Glomerular endothelial cell (primary cell): ENCODE measurements around the gene SUSD3. TPM values are rescaled to one million over a fixed set of nuclear protein-coding genes. Genes with fewer than 3 reads are reported as not detected.
"Not testable (repeated sequence)": the region's sequence is repeated elsewhere in the genome, so short reads cannot be mapped to it uniquely, and the experiment has no call there.

Experiments
- DNase-seq: peaks from one replicate; pipeline ENCODE4 v3.0.0-alpha.2; 2011; ENCODE audit warnings: low read depth, low spot score; ENCODE audit errors: extremely low read depth
- total RNA-seq: library from RNA; depleted of rRNA; stranded (reverse); fragments of >200 nt; gene quantifications from 2 replicates; pipeline ENCODE4 v1.2.3, GENCODE V29; 2015

The SUSD3 gene
- total RNA-seq, result not detected in 2 replicates

GRCh38 chr9:93058355-93059010 is at the start of gene SUSD3:
Gene SUSD3, plus strand, starts transcription at chr9:93058701. Its CDS starts 42 bp downstream, at chr9:93058743.
- no peak for DNase-seq

- no peak for DNase-seq
Measured at GRCh38 chr9:93009337-93010015, 49.0 kb upstream of the SUSD3 start.

- DNase-seq, result no peak
Measured at GRCh38 chr9:93010056-93010455, 48.4 kb upstream of the SUSD3 start.

DNA sequence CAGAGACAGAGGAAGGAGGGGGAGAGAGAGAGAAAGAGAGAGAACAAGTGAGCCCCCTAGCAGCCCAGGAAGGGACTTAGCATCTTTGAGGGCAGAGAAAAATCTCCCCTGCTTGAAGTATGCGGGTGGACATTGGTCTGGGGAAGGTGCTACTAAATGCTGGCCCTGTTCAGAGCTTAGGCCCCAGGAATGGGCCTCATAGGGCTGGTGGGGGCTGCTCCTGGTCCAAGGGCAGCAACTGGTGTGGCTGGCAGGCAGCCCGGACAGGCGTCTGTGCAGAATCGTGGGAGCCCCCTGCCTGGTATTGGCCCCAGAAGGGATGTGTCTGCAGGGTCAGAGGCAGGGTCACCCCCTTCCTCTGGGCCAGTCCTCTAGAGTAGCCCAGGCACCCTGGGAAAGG is 47.8 kb upstream of the SUSD3 start:
- DNase-seq, result no peak

- DNase-seq, result no peak
Measured at GRCh38 chr9:93011114-93011513, 47.4 kb upstream of the SUSD3 start.

DNA sequence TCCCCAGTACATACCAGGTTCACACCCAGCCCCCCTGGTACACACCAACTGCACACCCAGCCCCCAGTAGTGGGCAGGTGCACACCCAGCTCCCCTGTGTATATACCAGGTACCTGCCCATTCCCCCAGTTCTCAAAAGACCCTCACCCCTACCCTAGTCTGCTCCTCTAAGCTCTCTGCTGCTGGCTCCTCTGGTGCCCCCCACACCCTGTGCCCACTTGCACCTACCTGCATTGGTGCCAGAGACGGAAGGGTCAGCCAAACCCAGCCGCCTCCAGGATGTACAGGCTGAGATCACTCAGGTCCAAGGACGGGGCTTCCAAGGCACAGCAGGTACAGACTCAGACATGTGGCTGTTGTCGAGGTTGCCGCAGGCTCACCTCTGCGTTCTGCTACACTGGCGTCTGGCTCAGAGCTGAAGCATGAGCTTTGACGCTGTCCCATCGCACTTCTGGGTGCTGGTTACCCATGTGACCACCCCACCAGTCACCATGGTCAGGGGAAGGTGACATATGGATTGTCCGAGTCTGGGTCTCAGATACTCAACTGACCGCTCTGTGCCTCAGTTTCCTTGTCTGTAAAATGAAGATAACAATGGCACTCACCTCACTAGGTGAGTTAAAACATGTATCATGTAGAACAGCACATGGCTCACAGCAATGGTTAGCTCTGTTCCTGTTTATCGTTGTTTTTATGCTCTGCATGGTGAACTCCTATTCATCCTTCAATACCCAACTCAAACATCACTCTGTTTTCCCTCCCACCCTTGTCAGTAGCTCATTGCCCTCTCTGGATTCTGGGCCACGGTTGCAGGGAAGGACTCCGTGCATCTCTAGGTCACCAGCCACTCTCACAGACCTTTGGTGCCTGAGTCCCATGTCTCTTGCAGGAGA is 45.3 kb upstream of the SUSD3 start:
- no peak for DNase-seq

DNA sequence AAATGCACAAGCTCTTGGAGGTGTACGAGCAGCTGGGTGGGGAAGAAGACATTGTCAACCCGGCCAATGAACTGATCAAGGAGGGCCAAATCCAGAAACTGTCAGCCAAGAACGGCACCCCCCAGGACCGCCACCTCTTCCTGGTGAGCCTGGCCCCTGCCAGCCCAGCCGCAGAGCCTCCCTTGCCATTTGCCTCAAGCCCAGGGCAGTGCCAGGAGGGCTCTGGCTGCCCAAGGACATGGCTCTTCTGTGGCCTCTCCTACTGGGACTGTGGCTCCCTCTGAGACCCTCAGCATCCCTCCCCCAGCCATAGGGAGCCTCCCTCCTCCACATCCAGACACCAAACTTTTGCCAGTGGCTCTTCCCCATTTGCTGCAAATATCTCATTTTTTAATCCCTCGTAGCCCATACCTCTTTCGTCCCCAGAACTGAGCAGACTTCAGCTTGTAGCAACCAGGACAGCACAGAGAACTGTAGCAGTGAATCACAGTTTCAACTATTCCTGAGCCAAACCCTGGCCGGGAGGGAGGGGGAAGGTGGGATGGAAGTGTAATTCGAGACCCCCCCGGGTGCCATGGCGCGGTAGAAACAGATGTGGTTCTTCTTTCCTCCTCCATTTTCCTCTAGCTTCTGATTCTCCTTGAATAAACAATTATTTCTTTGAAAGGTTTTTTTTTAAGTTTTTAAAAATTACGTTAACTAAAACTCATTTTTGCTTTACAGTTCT is 44.5 kb upstream of the SUSD3 start:
- no peak for DNase-seq

GRCh38 chr9:93015190-93015589 is 43.3 kb upstream of the SUSD3 start:
- not testable (repeated sequence) for DNase-seq

GRCh38 chr9:93017621-93018020 is 40.9 kb upstream of the SUSD3 start:
- no peak for DNase-seq

DNA sequence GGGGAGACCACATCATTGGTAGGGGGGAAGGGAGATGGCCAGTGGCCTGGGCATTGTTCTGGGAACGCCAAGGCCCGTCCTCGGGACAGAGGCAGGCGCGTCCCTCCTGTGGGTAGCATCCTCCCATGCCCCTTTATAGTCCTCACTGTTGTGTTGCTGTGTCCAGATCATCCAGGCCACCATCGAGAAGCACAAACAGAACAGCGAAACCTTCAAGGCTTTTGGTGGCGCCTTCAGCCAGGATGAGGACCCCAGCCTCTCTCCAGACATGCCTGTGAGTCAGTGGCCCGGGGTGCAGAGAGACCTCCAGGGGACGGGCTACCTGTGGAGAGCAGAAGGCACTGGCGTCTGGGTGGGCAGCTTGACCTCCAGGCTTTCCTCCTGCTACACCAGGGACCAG is 38.4 kb upstream of the SUSD3 start:
- no peak for DNase-seq

DNA sequence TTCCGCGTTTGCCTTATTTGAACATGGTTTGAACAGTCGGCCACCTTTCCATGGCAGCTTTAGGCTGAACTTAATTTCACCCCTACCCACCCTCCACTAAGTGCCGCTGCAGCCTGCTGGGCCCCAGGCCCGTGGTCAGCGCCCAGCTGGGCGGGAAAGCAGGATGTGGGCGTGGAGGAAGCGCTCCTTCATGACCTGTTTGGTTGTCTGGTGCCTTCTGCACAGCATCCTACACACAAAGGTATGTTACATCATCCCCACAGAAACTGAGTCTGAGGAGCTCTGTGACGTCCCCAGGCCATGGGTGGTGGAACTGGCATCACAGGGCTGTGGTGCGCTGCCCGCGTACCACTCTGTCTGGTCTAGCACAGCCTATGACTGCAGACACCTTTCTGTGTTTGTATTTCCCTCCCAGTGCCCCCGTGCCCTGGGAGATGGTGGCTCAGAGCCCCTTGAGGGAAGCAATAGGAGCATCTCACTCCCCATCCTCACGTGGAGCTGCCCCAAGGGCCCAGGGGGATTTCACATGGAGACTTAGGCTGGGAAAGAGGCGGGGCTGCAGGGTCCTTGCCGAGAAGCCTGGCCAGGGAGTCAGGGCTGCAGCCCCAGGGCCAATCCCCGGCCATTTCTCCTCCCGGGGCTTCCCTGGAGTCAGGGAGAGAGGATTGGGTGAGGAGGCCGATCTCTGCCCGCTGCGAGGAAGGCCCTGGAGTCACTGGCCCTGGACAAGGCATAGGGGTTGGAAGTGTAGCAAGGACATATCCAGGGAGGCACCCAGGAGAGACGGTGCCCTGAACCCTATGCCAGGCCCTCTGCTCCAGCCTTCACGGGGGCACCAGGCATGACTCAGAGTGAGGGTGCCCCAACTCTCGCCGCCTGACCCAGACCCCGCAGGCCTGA is 37.5 kb upstream of the SUSD3 start:
- DNase-seq, result no peak

- DNase-seq, result no peak
Measured at GRCh38 chr9:93022066-93022465, 36.4 kb upstream of the SUSD3 start.

- DNase-seq, result no peak
Measured at GRCh38 chr9:93022721-93023520, 35.6 kb upstream of the SUSD3 start.

DNA sequence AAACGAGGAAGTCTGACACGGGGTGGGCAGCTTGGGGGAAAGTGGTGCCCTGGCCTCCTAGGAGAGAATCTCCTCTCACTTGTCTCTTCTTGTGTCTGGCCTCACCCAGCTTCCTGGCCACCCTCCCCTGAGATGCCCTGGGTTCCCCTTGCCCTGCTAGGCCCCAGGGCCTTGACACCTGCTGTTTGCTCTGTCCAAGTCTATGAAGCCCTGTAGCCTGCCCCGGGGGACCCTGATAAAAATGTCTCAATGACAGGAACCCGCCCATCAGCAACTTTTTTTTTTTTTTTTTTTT is 35.0 kb upstream of the SUSD3 start:
- no peak for DNase-seq

DNA sequence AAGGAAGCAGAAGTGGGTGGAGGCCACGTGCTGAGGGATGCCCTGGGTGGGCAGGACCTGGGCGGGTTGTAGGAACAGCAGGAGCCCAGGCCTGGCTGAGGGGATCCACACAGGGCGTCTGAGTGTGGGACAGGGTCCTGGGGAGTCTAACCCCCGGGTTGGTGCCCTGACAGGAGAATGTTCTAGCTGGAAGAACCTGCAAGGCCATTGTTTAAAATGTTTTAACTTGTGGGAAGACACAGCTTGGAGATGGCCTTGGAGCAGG is 33.9 kb upstream of the SUSD3 start:
- no peak for DNase-seq

GRCh38 chr9:93024986-93025630 is 33.4 kb upstream of the SUSD3 start:
- no peak for DNase-seq

GRCh38 chr9:93025736-93026135 is 32.8 kb upstream of the SUSD3 start:
- DNase-seq, result no peak

DNA sequence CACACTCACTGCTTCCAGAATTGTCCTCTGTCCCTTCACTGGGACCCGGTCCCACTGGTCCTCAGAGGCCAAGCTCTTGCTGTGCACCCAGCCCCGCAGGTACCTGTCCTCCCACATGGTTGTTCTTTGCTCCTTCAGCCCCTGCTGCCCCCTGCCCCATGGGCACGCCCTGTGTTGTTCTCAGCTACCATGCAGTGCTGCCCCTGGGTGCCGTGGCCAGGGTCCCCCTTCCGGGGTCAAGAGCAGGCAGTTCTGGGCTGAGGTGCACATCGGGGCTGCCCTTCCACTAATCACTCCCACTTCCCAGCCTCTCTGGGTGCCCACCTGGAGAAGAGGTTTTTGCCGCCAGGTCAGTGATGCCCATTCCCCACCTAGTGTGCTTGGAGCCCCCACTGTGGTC is 31.9 kb upstream of the SUSD3 start:
- DNase-seq, result no peak

GRCh38 chr9:93027750-93028149 is 30.8 kb upstream of the SUSD3 start:
- no peak for DNase-seq
